ENCODE measurements around the gene MAP4K4. TPM values are rescaled to one million over a fixed set of nuclear protein-coding genes. Genes with fewer than 3 reads are reported as not detected.

MAP4K4 gene
- total RNA-seq, 2 experiments from 2014 or later: 71.6 to 77.5 TPM

DNA sequence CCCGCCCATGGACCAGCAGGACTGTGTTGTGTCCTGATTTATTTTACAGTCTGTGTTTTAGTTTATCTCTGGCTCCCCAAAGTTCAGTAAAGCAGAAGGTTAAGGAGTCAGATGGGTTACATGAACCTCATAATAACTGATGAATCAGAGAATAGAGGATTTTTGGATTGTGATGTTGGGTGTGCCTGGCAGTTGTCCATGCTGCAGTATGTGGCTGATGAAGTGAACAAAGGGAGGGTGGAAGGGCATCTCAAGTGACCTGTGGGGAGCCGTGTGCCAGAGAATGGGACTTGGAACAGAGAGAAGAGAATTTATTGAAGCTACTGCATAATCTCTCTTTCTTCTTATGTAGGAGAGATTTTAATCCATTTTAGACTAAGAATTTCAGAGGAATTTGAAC is 145.5 kb downstream of the MAP4K4 start:
- ChIA-PET CTCF (no interaction called here), POLR2A (no interaction called here)
- Mint-ChIP-seq H3K27ac (no peak overlapping the region), H3K27me3 (no peaks in the 10 kb centered on the region), H3K9me3 (no peaks in the 10 kb centered on the region), H3K4me3 (no peak overlapping the region), H3K4me1 (peaks cover 22% of the 10 kb centered on the region), H3K36me3 (ENCODE audit: low read depth) (peaks cover 61% of the 10 kb centered on the region)
- no peak for DNase-seq

DNA sequence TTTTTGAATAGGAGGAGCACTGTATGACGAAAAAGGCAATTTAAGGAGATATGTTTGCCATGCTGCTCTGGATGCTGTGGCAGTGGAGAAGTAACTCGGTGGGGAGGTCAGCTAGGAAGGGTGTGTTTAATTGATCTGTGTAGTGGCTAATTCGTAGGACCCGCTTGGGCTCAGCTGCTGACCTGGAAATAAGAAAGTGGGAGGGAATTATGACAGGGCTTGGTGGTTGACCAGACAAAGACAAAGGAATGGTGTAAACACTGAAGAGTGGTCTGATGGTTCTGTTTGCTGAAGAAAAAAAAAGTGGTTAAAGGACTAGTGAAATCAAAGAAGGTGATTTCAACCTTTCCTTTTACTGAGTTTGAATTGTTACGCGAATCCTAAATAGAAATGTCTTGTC is 146.0 kb downstream of the MAP4K4 start:
- CTCF ChIA-PET: no interaction called here
- DNase-seq: no peak
- H3K4me3 Mint-ChIP-seq: no peak overlapping the region
- H3K4me1 Mint-ChIP-seq: peaks cover 22% of the 10 kb centered on the region
- POLR2A ChIA-PET: no interaction called here
- no peaks in the 10 kb centered on the region for H3K9me3 Mint-ChIP-seq
- no peak overlapping the region for H3K27ac Mint-ChIP-seq
- H3K27me3 Mint-ChIP-seq: no peaks in the 10 kb centered on the region
- H3K36me3 Mint-ChIP-seq (ENCODE audit: low read depth): peaks cover 58% of the 10 kb centered on the region

DNA sequence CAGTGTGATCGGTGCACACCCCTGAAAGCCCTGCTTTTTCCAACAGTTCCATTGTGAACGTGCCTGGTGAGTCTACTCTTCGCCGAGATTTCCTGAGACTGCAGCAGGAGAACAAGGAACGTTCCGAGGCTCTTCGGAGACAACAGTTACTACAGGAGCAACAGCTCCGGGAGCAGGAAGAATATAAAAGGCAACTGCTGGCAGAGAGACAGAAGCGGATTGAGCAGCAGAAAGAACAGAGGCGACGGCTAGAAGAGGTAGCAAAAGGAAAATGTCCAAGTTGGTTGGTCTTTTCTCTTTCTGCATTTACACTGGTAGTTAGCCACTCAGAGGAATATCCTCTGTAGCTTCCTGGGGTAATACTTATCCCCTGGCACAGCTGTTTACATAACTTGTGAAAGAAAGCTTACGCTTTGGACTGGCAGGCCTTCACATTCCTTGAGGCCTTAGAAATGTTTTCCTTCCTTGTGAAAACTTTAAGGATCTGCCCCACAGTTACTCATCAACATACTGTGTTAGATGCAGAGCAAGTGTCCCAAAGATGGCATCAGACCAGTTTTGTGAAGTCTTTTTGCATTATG is 146.6 kb downstream of the MAP4K4 start:
- no peak for DNase-seq
- no peaks in the 10 kb centered on the region for H3K27me3 Mint-ChIP-seq
- H3K4me1 Mint-ChIP-seq: peaks cover 22% of the 10 kb centered on the region
- H3K9me3 Mint-ChIP-seq: no peaks in the 10 kb centered on the region
- POLR2A ChIA-PET: no interaction called here
- peaks cover 59% of the 10 kb centered on the region for H3K36me3 Mint-ChIP-seq (ENCODE audit: low read depth)
- no peak overlapping the region for H3K27ac Mint-ChIP-seq
- CTCF ChIA-PET: no interaction called here
- H3K4me3 Mint-ChIP-seq: no peak overlapping the region

DNA sequence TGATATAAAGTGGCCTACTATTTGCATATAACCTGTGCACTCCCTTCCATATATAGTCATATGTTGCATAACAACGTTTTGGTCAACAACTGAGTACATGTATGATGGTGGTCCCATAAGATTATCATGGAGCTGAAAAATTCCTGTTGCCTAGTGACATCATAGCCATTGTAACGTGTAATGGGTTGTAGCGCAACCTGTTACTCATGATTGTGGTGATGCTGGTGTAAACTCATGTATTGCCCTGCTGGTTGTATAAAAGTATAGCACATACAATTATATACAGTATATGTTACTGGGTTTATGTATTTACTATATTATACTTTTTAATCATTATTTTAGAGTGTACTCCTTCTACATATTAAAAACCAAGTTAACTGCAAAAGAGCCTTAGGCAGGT is 149.5 kb downstream of the MAP4K4 start:
- Mint-ChIP-seq H3K4me3 (no peak overlapping the region), H3K9me3 (no peaks in the 10 kb centered on the region), H3K27ac (no peak overlapping the region), H3K36me3 (ENCODE audit: low read depth) (peaks cover 54% of the 10 kb centered on the region), H3K4me1 (peaks cover 15% of the 10 kb centered on the region), H3K27me3 (no peaks in the 10 kb centered on the region)
- ChIA-PET CTCF (interaction anchor here (0.7 to 0.8 kb wide), 2 partner anchors 25 to 159 kb away, joined by 3 read pairs; no protein-coding TSS in a partner anchor), POLR2A (no interaction called here)
- DNase-seq: no peak

DNA sequence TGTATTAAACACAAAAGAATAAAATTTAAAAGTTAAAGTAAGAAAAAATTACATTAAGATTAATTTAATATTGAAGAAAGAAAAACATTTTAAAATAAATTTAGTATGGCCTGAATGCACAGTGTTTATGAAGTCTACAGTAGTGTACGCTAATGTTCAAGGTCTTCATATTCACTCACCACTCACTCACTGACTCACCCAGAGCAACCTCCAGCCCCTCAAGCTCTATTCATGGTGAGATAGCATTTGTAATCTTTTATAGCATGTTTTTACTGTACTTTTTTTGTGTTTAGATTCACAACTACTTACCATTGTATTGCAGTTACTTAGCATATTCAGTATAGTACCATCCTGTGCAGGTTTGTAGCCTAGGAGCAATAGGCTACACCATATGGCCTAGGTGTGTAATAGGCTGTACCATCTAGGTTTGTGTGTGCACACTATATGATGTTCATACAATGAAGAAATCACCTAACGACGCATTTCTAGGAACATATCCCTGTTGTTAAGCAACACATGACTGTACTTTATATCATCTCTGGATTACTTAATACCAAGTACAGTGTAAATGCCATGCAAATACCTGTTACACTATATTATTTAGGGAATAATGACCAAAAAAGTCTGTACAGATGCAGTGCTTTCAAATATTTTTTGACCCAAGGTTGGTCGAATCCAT is 150.3 kb downstream of the MAP4K4 start:
- CTCF ChIA-PET: no interaction called here
- Mint-ChIP-seq H3K27ac (no peak overlapping the region), H3K36me3 (ENCODE audit: low read depth) (peaks cover 46% of the 10 kb centered on the region), H3K27me3 (no peaks in the 10 kb centered on the region), H3K9me3 (no peaks in the 10 kb centered on the region), H3K4me3 (no peak overlapping the region), H3K4me1 (peaks cover 7% of the 10 kb centered on the region)
- POLR2A ChIA-PET: no interaction called here
- no peak for DNase-seq

DNA sequence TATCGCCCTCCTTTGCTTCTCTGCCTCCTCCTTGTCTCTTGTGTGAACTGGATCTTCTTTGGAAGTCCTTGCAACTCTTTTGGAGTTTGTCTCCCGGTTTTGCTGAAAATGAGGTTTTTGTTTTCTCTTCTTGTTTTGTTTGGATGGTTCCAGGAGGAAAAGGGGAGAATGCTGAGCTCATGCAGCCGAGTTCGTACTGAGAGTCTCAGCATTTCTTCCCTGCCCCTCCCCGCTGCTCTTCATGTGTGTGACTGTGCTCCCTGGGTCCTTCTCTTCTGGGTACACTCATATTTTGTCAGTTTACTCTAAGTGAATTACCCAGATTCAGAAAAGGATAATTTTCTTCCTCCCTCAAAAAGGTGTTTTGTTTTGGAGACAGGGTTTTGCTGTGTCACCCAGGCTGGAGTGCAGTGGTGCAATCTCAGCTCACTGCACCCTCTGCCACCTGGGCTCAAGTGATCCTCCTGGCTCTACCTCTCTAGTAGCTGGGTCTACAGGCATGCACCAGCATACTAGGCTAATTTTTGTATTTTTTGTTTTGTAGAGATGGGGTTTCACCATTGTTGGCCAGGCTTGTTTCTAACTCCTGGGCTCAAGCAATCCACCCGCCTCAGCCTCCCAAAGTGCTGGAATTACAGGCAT is 151.4 kb downstream of the MAP4K4 start:
- no peaks in the 10 kb centered on the region for H3K27me3 Mint-ChIP-seq
- H3K4me3 Mint-ChIP-seq: no peak overlapping the region
- no peaks in the 10 kb centered on the region for H3K4me1 Mint-ChIP-seq
- DNase-seq: no peak
- ChIA-PET POLR2A (no interaction called here), CTCF (interaction anchor here (1.2 kb wide), 1 partner anchor 392 kb away, joined by 3 read pairs; no protein-coding TSS in a partner anchor)
- peaks cover 37% of the 10 kb centered on the region for H3K36me3 Mint-ChIP-seq (ENCODE audit: low read depth)
- H3K27ac Mint-ChIP-seq: no peak overlapping the region
- no peaks in the 10 kb centered on the region for H3K9me3 Mint-ChIP-seq

DNA sequence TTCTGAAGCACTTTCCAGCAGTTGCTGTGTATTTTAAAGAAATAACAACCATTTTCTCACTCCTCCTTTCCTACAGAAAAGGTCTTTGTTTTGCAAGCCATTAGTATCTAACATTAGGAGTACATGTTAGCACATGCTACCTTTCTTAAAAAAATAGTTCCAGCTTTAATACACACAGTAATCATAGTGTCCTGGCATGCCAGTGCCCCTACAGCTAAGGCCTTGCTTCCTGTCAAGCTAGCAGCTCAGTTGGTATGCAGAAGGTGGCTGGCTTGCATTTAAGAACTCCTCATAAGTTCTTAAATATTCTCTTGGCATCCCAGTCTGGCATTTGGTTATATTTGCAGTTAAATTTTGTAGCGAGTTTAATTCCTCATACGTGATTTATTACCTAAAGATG is 152.9 kb downstream of the MAP4K4 start:
- peaks cover 35% of the 10 kb centered on the region for H3K36me3 Mint-ChIP-seq (ENCODE audit: low read depth)
- H3K9me3 Mint-ChIP-seq: no peaks in the 10 kb centered on the region
- no peak overlapping the region for H3K27ac Mint-ChIP-seq
- DNase-seq: no peak
- no peak overlapping the region for H3K4me3 Mint-ChIP-seq
- H3K4me1 Mint-ChIP-seq: no peaks in the 10 kb centered on the region
- POLR2A ChIA-PET: no interaction called here
- CTCF ChIA-PET: interaction anchor here (1.0 to 2.5 kb wide), 2 partner anchors 27 to 34 kb away, joined by 3 to 11 read pairs; no protein-coding TSS in a partner anchor
- H3K27me3 Mint-ChIP-seq: no peaks in the 10 kb centered on the region

DNA sequence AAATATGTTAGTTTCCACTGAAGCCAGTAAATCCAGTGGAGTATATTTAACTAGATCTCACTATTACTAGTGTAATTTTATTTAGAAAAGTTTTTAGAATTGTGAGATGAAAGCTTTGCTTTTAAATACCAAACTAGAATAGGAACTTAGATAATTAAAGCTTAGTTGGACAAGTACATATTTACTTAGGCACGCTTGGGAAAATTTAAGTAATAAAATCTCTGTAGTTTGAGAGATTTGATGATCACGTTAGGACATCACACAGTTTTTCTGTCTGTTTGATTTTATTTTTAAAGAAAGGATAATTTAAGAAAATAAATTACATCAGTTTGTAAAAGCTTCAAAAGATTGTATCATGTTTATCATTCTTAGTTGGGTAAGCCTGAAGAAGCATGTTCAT is 153.5 kb downstream of the MAP4K4 start:
- CTCF ChIA-PET: interaction anchor here (1.0 to 2.5 kb wide), 2 partner anchors 28 to 33 kb away, joined by 3 to 11 read pairs; no protein-coding TSS in a partner anchor

DNA sequence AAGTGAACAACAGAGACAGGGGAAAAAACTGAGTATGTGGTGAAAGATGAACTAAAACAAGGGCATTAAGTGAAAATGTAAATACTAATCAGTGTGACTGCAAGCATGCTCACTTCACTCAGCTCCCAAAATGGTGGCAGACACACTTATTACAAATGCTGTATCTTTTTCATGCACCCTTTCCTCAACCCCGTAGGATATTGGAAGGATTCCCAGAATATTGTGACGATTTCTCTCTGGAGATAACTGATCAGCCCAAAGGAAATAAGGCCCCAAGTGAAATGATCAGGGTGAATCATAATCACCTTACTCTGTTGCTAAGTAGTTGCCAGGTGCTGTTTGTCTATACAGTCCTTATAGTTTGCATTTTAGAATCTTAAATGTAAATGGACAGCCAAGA is 155.3 kb downstream of the MAP4K4 start:
- no peak for DNase-seq
- peaks cover 5% of the 10 kb centered on the region for H3K4me1 Mint-ChIP-seq
- H3K36me3 Mint-ChIP-seq (ENCODE audit: low read depth): peaks cover 38% of the 10 kb centered on the region
- no peaks in the 10 kb centered on the region for H3K9me3 Mint-ChIP-seq
- no peak overlapping the region for H3K27ac Mint-ChIP-seq
- CTCF ChIA-PET: no interaction called here
- POLR2A ChIA-PET: no interaction called here
- H3K4me3 Mint-ChIP-seq: no peak overlapping the region
- no peaks in the 10 kb centered on the region for H3K27me3 Mint-ChIP-seq

More for the DNA sequence above, 153.5 kb downstream of the MAP4K4 start:
- no peak for DNase-seq
- no peak overlapping the region for H3K27ac Mint-ChIP-seq
- peaks cover 38% of the 10 kb centered on the region for H3K36me3 Mint-ChIP-seq (ENCODE audit: low read depth)
- H3K4me1 Mint-ChIP-seq: no peaks in the 10 kb centered on the region
- no peaks in the 10 kb centered on the region for H3K9me3 Mint-ChIP-seq
- POLR2A ChIA-PET: no interaction called here
- no peak overlapping the region for H3K4me3 Mint-ChIP-seq
- no peaks in the 10 kb centered on the region for H3K27me3 Mint-ChIP-seq

DNA sequence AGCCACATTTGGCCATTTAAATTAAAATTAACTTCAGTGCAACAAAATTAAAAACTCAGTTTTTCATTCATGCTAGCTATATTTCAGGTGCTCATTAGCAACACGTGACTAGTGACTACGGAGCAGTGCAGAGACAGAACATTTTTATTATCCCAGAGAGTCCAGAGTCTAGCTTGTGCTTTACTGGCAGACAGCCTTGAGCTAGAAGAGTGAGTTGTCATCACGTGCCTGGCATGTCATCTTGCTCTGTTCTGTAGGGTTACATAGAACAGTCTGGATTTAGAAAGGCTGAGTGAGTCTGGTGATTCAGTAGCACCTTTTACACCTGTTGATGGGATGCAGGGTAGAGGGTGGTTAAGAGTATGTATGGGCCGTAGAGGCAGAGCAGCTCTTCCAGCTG is 157.4 kb downstream of the MAP4K4 start:
- no peaks in the 10 kb centered on the region for H3K27me3 Mint-ChIP-seq
- H3K4me3 Mint-ChIP-seq: no peak overlapping the region
- peaks cover 11% of the 10 kb centered on the region for H3K4me1 Mint-ChIP-seq
- H3K36me3 Mint-ChIP-seq (ENCODE audit: low read depth): peaks cover 39% of the 10 kb centered on the region
- ChIA-PET CTCF (interaction anchor here (1.2 to 1.3 kb wide), 2 partner anchors 12 to 513 kb away, joined by 3 read pairs; no protein-coding TSS in a partner anchor), POLR2A (no interaction called here)
- no peak overlapping the region for H3K27ac Mint-ChIP-seq
- H3K9me3 Mint-ChIP-seq: no peaks in the 10 kb centered on the region
- no peak for DNase-seq

DNA sequence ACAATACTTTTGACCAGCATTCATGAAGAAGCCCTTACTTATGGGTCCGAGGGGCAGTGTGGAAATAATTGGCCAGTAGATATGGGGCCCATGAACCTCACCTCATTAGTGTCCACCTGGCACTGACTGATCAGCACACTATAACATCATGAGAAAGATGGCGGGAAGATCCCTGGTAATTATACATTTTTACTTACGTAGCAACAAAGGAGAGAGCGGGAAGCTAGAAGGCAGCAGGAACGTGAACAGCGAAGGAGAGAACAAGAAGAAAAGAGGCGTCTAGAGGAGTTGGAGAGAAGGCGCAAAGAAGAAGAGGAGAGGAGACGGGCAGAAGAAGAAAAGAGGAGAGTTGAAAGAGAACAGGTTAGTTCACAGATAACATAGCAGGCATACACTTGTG is 158.3 kb downstream of the MAP4K4 start:
- H3K27me3 Mint-ChIP-seq: no peaks in the 10 kb centered on the region
- no peaks in the 10 kb centered on the region for H3K9me3 Mint-ChIP-seq
- DNase-seq: no peak
- H3K4me3 Mint-ChIP-seq: no peak overlapping the region
- ChIA-PET CTCF (no interaction called here), POLR2A (no interaction called here)
- H3K27ac Mint-ChIP-seq: no peak overlapping the region
- H3K36me3 Mint-ChIP-seq (ENCODE audit: low read depth): peaks cover 36% of the 10 kb centered on the region
- peaks cover 11% of the 10 kb centered on the region for H3K4me1 Mint-ChIP-seq

DNA sequence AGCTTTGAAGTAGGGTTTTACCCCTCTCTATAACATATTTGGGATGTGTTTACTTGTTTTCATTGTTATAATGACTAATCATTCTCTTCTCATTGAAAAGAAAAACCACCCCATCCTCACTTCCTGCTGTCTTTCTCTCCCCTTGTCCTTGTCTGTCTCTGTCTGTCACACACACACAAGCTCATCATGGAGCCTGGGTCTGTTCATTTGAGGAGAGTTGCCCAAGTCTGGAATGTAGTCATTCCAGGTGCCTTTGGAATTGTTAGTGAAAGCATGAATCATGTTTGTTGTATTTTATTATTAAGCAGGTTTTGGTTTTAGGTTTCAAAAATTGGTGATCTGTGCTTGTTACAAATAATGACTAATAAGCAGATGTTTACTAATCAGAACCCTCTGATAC is 160.7 kb downstream of the MAP4K4 start:
- H3K4me1 Mint-ChIP-seq: peaks cover 18% of the 10 kb centered on the region
- H3K27ac Mint-ChIP-seq: no peak overlapping the region
- ChIA-PET CTCF (interaction anchor here (1.5 kb wide), 1 partner anchor 26 kb away, joined by 3 read pairs; no protein-coding TSS in a partner anchor), POLR2A (no interaction called here)
- peaks cover 44% of the 10 kb centered on the region for H3K36me3 Mint-ChIP-seq (ENCODE audit: low read depth)
- DNase-seq: no peak
- no peak overlapping the region for H3K4me3 Mint-ChIP-seq
- H3K27me3 Mint-ChIP-seq: no peaks in the 10 kb centered on the region
- H3K9me3 Mint-ChIP-seq: no peaks in the 10 kb centered on the region

DNA sequence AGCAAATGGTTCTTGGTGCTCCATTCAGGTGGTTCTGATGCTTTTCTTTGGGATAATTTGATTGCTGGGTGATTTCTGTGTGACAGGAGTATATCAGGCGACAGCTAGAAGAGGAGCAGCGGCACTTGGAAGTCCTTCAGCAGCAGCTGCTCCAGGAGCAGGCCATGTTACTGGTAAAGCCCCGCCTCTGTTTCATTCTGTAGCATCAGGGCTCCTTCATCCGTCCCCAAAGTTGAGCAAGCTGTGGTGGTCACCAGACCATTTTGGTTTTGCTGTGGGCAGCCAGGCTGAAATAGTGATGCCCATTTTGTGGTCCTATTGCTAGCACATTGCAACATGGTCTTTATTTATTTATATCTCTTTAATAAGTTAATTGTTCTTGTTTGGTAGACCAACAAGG is 161.4 kb downstream of the MAP4K4 start:
- Mint-ChIP-seq H3K27me3 (no peaks in the 10 kb centered on the region), H3K27ac (no peak overlapping the region), H3K4me3 (no peak overlapping the region), H3K9me3 (no peaks in the 10 kb centered on the region), H3K36me3 (ENCODE audit: low read depth) (peaks cover 48% of the 10 kb centered on the region), H3K4me1 (peaks cover 18% of the 10 kb centered on the region)
- POLR2A ChIA-PET: no interaction called here
- no peak for DNase-seq
- CTCF ChIA-PET: interaction anchor here (1.5 kb wide), 1 partner anchor 27 kb away, joined by 3 read pairs; no protein-coding TSS in a partner anchor

Data from activated CD4-positive, alpha-beta memory T cell treated with anti-CD3 and anti-CD28 coated beads, Interleukin-2, amount 10 ng/mL, durations not matched to agents 7 days and 5 days (primary cell).